Measurements from ENCODE around the gene MYO1F.
"Not testable (repeated sequence)": the region's sequence is repeated elsewhere in the genome, so short reads cannot be mapped to it uniquely, and the experiment has no call there.

MYO1F gene

DNA sequence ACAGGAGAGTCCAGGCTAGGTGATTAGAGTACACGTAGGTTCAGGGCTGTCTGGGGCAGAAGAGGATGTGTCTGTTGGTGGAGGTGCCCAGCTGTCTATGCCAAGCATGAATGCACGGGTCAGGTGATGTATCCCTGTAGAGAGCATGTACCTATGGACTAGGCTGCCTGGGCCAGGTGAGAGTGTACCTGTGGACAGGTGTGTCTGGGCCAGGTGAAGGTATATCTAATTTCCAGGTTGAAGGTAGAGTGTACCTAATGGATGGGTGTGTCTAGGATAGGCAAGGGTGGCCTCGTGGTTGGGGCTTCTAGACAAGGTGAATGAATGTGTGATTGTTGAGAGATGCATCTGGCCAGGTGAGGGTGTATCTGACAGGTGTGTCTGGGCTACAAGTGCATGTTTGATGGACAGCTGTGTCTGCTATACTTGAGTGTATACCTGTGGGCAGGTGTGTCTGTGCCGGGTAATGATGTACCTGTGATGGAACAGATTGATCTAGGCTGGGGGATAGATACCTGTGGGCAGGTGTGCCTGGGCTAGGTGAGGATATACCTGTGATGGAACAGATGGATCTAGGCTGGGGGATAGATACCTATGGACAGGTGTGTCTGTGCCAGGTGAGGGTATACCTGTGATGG lies 47.8 kb downstream of the MYO1F start:
- no peak for ATAC-seq
- no peaks in the 10 kb centered on the region for H3K27me3 Mint-ChIP-seq
- DNase-seq: no peak
- no peaks in the 10 kb centered on the region for H3K9me3 Mint-ChIP-seq
- H3K4me1 Mint-ChIP-seq: peaks cover 4% of the 10 kb centered on the region
- peaks cover 20% of the 10 kb centered on the region for H3K36me3 Mint-ChIP-seq (ENCODE audit: low read depth)
- H3K4me3 Mint-ChIP-seq: no peak overlapping the region
- H3K27ac Mint-ChIP-seq: no peak overlapping the region

DNA sequence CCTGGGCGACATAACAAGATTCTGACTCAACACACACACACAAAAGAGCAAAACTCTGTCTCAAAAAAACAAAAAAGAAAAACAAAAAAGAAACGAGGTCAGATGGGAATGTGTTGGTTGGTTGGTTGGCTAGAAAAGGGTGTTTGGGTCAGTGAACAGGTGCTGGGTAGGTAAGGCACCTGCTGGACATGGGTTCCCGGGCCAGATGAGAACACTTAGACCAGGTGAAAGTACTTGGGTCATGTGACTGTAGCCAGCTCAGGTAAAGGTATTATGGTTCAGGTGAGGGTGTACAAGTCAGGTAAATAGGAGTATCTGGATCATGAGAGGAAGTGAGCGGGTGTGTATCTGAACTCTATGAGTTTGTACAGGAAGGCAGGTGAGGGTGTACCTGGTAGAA lies 48.7 kb downstream of the MYO1F start:
- no peaks in the 10 kb centered on the region for H3K27me3 Mint-ChIP-seq
- H3K27ac Mint-ChIP-seq: no peak overlapping the region

DNA sequence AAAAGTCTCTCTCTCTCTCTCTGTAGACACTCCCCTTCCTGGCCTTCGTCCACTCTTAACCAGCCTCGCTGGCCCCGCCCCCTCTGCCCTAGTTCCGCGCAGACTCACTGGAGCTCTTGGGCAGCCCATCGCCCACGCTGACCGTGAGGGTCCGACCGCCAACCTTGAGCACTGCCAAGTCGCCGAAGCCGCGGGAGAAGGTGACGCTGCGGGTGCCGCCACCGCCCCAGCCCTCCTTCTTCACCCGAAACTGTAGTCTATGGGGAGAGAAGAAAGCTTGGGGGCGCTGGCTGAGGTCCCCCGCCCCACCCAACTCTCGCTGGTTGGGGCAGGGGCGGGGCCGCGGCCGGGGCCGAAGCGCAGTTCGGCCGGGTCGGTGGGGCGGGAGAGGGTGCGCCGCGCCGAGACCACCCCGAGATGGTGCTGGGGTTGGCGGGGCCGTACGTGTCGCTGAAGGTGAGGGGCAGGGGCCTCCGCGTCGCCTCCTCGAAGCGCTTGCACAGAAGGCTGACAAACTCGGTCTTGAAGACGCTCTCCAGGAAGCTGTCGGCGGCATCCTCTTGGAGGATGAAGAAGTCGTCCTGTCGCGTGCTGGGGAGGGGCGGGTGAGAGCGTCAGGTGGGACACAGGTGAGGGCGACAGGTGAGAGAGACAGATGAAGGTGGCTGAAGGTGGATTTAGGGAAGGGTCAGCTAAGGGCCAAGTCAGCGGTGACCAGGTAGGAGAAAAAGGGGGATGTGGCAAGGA lies 50.7 kb downstream of the MYO1F start:
- no peaks in the 10 kb centered on the region for H3K27me3 Mint-ChIP-seq
- peaks cover 4% of the 10 kb centered on the region for H3K4me1 Mint-ChIP-seq
- no peak overlapping the region for H3K4me3 Mint-ChIP-seq
- ATAC-seq: no peak
- no peak for DNase-seq
- H3K9me3 Mint-ChIP-seq: no peaks in the 10 kb centered on the region
- no peak overlapping the region for H3K27ac Mint-ChIP-seq
- H3K36me3 Mint-ChIP-seq (ENCODE audit: low read depth): peaks cover 22% of the 10 kb centered on the region

More for the DNA sequence above, 48.7 kb downstream of the MYO1F start:
- no peaks in the 10 kb centered on the region for H3K9me3 Mint-ChIP-seq
- H3K36me3 Mint-ChIP-seq (ENCODE audit: low read depth): peaks cover 20% of the 10 kb centered on the region
- DNase-seq (no peak), ATAC-seq (no peak)
- H3K4me3 Mint-ChIP-seq: no peak overlapping the region
- H3K4me1 Mint-ChIP-seq: peaks cover 4% of the 10 kb centered on the region

DNA sequence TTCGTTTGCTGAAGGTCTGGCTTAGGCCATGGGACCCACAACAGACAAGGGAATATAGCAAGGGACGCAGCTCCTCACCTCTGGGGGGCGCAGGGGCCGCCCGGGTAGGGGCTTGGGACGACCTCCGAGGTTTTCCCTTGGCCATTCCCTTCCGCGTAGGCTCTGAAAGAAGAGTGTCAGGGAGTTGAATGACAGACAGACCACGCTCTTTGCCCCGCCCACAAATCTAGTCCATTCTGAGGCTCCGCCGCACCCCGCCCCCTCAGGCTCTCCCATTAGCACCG lies 51.9 kb downstream of the MYO1F start:
- DNase-seq (no peak), ATAC-seq (no peak)
- H3K4me1 Mint-ChIP-seq: peaks cover 4% of the 10 kb centered on the region
- H3K4me3 Mint-ChIP-seq: no peak overlapping the region
- H3K27ac Mint-ChIP-seq: no peak overlapping the region
- H3K36me3 Mint-ChIP-seq (ENCODE audit: low read depth): peaks cover 22% of the 10 kb centered on the region
- no peaks in the 10 kb centered on the region for H3K9me3 Mint-ChIP-seq
- no peaks in the 10 kb centered on the region for H3K27me3 Mint-ChIP-seq

DNA sequence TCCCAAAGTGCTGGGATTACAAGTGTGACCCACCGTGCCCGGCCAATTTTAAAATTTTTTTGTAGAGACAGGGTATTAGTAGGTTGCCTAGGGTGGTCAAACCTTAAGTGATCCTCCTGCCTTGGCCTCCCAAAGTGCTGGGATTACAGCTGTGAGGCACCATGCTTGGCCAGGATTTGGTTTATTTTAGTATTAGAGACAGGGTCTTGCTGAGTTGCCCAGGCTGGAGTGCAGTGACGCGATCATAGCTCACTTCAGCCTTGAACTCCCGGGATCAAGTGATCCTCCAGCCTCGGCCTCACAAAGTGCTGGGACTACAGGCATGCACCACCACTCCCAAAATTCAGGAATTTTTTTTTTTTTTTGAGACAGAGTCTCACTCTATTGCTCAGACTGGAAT lies 57.9 kb downstream of the MYO1F start:
- Mint-ChIP-seq H3K4me3 (no peak overlapping the region), H3K9me3 (no peaks in the 10 kb centered on the region), H3K36me3 (ENCODE audit: low read depth) (peaks cover 2% of the 10 kb centered on the region), H3K4me1 (peaks cover 39% of the 10 kb centered on the region), H3K27ac (no peak overlapping the region), H3K27me3 (no peaks in the 10 kb centered on the region)
- no peak for DNase-seq
- ATAC-seq: no peak

DNA sequence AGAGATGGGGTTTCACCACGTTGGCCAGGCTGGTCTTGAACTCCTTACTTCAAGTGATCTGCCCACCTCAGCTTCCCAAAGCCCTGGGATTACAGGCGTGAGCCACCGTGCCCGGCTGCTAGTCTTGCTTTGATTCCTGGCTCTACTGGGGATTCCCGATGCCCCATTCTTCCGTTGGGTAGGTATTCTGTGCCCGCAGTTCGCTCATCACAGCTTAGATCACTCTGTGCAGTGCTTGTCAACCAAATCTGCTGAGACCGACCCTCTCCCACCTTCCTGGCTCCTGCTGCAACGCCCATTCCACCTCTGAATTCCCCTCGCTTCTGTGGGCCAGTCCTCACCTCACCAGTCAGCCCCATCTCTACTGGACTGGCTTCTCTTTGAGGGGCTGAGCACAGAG lies 58.7 kb downstream of the MYO1F start:
- Mint-ChIP-seq H3K9me3 (no peaks in the 10 kb centered on the region), H3K4me1 (peaks cover 44% of the 10 kb centered on the region), H3K4me3 (no peak overlapping the region), H3K36me3 (ENCODE audit: low read depth) (peaks cover 2% of the 10 kb centered on the region), H3K27ac (no peak overlapping the region), H3K27me3 (no peaks in the 10 kb centered on the region)
- no peak for DNase-seq
- ATAC-seq: no peak

DNA sequence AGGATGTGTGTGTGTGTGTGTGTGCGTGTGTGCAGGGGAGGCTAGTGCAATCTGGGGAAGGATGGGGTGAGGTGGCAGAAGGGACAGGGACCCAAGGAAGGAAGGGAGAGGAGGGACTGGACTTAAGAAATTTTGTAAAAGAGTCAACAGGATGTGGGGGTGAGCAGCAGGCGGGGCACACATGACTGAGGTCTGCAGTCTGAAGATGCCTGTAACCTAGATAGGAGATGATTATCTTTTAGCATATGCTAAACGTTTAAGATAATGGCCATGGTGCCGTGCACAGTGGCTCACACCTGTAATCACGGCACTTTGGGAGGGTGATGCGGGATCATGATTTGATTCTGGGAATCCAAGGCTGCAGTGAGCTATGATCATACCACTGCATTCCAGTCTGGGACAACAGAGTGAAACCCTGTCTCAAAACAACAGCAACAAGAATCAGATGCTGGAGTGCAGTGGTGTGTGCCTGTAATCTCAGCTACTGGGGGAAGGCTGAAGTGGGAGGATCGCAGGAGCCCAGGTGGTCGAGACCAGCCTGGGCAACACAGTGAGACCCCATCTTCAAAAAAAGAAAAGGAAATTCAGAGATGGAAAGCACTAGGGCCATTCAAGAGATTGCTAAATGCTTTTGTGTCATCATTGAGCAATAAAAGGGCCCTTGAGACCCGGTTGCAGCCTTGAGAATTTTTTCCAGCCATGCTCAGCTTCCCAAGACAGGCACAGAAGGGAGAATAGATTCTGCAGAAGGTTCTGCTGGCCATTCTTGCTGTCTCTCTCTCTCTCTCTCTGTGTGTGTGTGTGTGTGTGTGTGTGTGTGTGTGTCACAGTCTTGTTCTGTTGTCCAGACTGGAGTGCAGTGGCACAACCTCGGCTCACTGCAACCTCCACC lies 59.4 kb downstream of the MYO1F start:
- H3K4me3 Mint-ChIP-seq: peak overlapping the region; percentile 2
- H3K4me1 Mint-ChIP-seq: peaks cover 47% of the 10 kb centered on the region
- H3K27me3 Mint-ChIP-seq: no peaks in the 10 kb centered on the region
- ATAC-seq (no peak), DNase-seq (no peak)
- H3K36me3 Mint-ChIP-seq (ENCODE audit: low read depth): peaks cover 3% of the 10 kb centered on the region
- H3K27ac Mint-ChIP-seq: peak overlapping the region; percentile 75
- H3K9me3 Mint-ChIP-seq: no peaks in the 10 kb centered on the region

DNA sequence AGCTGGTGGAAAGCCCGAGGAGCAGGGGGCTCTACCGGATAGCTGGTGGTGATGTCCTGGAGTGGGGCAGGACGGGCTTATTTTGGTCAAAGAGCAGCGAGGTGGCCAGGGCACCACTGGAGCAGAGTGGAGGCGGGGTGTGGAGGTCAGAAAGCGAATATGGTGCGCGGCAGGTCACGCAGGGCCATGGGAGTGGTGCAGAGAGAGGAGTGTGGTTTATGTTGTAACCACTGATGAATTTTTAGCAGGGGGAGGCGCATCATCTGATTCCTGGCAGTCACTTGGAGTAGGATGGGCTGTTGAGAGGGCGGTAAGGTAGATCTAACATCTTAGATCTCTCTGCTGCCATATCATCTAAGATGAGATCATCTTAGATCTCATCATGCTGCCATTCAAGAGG lies 61.9 kb downstream of the MYO1F start:
- Mint-ChIP-seq H3K4me3 (peak overlapping the region; percentile 89), H3K9me3 (no peaks in the 10 kb centered on the region), H3K27ac (peak overlapping the region; percentile 99), H3K36me3 (ENCODE audit: low read depth) (peaks cover 5% of the 10 kb centered on the region), H3K27me3 (no peaks in the 10 kb centered on the region), H3K4me1 (peaks cover 55% of the 10 kb centered on the region)
- peak; percentile 38 for ATAC-seq
- peak; percentile 59 for DNase-seq

DNA sequence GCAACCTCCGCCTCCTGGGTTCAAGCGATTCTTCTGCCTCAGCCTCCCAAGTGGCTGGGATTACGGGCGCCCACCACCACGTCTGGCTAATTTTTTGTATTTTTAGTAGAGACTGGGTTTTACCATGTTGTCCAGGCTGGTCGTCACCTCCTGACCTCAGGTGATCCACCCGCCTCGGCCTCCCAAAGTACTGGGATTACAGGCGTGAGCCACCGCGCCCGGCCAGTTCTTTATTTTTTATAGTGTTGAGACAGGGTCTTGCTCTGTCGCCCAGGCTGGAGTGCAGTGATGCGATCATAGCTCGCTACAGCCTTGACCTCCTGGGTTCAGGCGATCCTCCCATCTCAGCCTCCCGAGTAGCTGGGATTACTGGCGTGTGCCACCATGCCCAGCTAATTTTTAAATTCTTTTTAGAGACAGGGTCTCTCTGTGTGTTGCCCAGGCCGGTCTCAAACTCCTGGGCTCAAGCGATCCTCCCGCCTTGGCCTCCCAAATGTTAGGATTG lies 62.7 kb downstream of the MYO1F start:
- H3K36me3 Mint-ChIP-seq (ENCODE audit: low read depth); DNase-seq; H3K9me3 Mint-ChIP-seq; H3K27me3 Mint-ChIP-seq; ATAC-seq: not testable (repeated sequence)
- peak overlapping the region; percentile 89 for H3K4me3 Mint-ChIP-seq
- H3K27ac Mint-ChIP-seq: peak overlapping the region; percentile 99
- peaks cover 53% of the 10 kb centered on the region for H3K4me1 Mint-ChIP-seq

DNA sequence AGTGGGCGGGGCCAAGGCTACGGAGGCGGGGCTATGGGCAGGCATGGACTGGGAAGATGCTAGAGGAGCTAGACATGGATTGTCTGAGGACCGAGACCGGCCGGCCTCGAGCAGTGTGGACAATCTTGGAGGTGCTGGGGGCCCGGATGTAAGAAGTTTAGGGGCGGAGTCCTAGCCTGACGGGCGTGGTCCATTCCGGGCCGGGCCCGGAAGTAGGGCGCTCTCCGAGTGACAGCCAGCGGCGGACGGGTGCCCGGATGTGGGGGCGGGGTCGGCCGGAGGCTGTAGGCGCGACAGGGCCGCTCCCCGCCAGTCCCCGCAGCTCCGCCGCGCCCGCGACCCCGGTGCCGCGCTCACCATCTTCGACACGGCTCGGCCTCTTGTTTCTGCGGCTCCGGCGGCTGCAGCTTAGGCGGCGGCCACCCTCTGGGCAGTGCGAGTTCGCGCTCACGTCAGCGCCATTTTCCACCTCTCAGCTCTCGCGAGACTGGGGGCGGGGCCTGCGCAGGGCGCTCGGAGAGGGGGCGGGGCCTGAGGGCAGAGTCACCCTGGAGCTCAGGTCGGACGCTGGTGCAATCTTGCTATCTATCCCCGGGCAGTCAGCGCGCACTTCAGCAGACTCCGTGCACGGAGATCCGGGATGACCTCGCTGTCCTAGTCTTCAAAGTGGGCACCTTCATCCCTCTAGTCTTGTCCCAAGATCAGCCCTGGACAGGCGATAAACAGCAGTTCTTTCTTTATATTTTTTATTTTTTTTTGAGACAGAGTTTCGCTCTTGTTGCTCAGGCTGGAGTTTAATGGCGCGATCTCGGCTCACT lies 63.3 kb downstream of the MYO1F start, which contains the start of gene ZNF414:
ZNF414 (minus strand) TSS at position 481 of the 818 bp plus-strand sequence; CDS start at position 360, 121 bp downstream.
- Mint-ChIP-seq H3K9me3 (no peaks in the 10 kb centered on the region), H3K4me3 (peak within 1 kb of the TSS; percentile 89), H3K4me1 (peaks cover 53% of the 10 kb centered on the region), H3K27me3 (no peaks in the 10 kb centered on the region), H3K36me3 (ENCODE audit: low read depth) (peaks cover 5% of the 10 kb centered on the region), H3K27ac (peak within 1 kb of the TSS; percentile 99)
- DNase-seq (peak; percentile 98), ATAC-seq (peak; percentile 90)

DNA sequence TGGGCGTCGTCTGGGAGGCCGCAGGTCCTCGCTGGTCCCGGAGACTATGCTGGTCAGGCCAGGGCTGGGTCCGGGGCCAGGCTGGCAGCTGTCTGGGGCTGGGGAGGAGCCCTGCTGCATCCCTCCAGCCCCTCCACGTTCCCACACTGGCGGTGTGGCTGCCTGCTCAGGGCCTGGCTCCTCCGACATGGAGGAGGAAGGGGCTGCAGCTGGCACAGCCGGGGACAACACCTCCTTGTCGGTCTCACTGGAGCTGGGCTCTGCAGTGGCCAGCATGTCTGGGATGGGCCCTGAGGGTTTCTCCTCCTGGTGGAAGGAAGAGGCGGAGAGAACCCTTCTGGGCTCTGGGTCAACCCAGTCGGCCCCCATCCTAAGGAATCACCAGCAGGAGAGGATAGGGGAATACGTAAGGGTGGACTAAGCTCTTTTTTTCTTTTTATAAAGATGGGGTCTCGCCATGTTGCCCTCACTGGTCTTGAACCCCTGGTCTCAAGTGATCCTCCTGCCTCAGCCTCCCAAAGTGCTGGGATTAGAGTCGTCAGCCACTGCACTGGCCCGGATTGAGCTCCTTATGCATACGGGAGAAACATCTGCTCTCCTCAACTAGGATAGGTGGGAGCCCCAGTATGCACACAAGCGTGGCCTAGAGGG lies 64.1 kb downstream of the MYO1F start:
- peaks cover 47% of the 10 kb centered on the region for H3K4me1 Mint-ChIP-seq
- H3K4me3 Mint-ChIP-seq: peak overlapping the region; percentile 89
- ATAC-seq (no peak), DNase-seq (no peak)
- H3K27ac Mint-ChIP-seq: peak overlapping the region; percentile 99
- no peaks in the 10 kb centered on the region for H3K27me3 Mint-ChIP-seq
- peaks cover 5% of the 10 kb centered on the region for H3K36me3 Mint-ChIP-seq (ENCODE audit: low read depth)
- no peaks in the 10 kb centered on the region for H3K9me3 Mint-ChIP-seq

DNA sequence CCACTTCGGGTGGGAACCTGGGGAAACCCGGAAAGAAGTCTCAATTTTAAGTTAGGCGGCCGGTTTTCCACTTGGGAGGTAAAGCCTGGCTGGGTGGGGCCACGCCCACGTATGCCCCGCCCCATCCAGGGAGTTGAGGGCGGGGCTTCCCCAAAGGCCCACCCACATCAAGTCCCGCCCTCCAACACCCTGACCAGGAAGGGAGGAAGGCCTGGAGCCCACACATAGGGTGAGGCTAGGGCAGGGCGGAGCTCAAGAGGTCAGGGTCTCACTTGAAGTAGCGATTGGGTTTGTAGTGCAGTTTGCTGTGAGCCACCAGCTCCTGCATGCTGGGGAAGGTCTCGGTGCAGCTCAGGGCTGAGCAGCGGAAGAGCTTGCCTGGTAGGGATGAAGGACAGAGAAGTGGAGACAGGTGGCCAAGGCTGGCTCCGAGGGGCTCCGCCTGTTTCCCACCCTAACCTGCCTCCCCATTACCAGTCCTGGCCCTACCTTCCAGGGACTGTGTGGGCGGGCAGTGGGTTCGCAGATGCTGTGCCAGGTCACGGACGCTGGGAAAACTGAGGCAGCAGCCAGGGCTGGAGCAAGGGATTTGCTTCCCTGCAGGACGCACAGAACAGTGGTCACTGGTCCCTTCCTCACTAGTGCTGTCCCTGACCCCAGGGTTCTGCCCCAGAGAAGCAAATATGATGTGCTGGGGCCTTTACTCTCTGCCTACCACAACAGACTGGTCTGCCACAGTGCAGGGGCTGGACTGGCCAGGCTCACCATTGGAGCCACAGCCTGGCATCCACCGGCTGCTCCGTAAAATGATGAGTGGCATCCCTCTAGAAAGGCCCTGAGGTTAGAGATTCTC lies 64.9 kb downstream of the MYO1F start:
- H3K4me3 Mint-ChIP-seq: peak overlapping the region; percentile 59
- peak overlapping the region; percentile 70 for H3K27ac Mint-ChIP-seq
- ATAC-seq: no peak

DNA sequence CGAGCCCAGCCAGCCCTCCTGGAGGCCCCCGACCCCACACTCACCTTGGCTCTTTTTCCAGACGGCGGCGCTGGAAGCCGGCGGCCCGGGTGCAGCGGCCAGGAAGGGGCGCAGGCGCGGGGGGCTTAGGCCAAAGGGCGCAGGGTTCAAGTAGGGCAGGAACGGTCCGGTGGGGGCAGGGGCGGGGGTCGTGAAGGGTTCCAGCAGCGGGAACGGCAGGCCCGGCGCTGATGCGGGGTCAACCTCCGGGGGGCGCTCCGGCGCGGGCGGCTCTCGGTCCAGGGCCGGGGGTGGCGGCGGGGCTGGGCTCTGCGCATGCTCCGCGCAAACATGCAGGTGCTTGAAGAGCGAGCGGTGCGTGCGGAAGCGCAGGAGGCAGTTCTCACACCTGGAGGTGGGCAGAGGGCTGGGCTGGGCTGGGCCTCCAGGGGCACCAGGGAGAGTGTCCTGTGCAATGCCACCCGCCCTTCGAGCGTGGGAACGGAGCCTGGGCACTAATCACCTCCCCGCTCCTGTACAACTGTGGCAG lies 65.6 kb downstream of the MYO1F start:
- Mint-ChIP-seq H3K27ac (no peak overlapping the region), H3K36me3 (ENCODE audit: low read depth) (peaks cover 5% of the 10 kb centered on the region), H3K4me1 (peaks cover 34% of the 10 kb centered on the region), H3K4me3 (no peak overlapping the region), H3K9me3 (no peaks in the 10 kb centered on the region), H3K27me3 (no peaks in the 10 kb centered on the region)
- no peak for ATAC-seq
- DNase-seq: no peak

More for the DNA sequence above, 64.9 kb downstream of the MYO1F start:
- Mint-ChIP-seq H3K9me3 (no peaks in the 10 kb centered on the region), H3K4me1 (peaks cover 40% of the 10 kb centered on the region), H3K36me3 (ENCODE audit: low read depth) (peaks cover 5% of the 10 kb centered on the region), H3K27me3 (no peaks in the 10 kb centered on the region)
- peak; percentile 43 for DNase-seq

Measured in activated naive CD8-positive, alpha-beta T cell treated with anti-CD3 and anti-CD28 coated beads, Interleukin-2, amount 50 U/mL, for 24 hours (primary cell).